Left ventricle myocardium inferior (tissue), 1 donor: Measurements from ENCODE around the gene FXR1. TPM values are rescaled to one million over a fixed set of nuclear protein-coding genes. Genes with fewer than 3 reads are reported as not detected.
"Not testable (repeated sequence)": the region's sequence is repeated elsewhere in the genome, so short reads cannot be mapped to it uniquely, and the experiment has no call there.

Source experiments
- DNase-seq: peaks from one replicate; pipeline ENCODE4 v3.0.0-alpha.2; 2020
- H3K27ac ChIP-seq: fragments of 200-600 bp; replicated peaks from 2 replicates; pipeline ENCODE4 v1.8.0; 2021
- H3K27me3 ChIP-seq: fragments of 200-600 bp; 2 replicates; pipeline ENCODE4 v1.8.0; 2021; ENCODE audit warnings: low read depth
- H3K36me3 ChIP-seq: fragments of 200-600 bp; 2 replicates; pipeline ENCODE4 v1.8.0; 2021
- H3K4me1 ChIP-seq: fragments of 200-600 bp; 2 replicates; pipeline ENCODE4 v1.8.0; 2021
- H3K4me3 ChIP-seq: fragments of 200-600 bp; 2 replicates; pipeline ENCODE4 v1.8.0; 2021; ENCODE audit warnings: mild to moderate bottlenecking, moderate library complexity
- H3K9me3 ChIP-seq: fragments of 200-600 bp; replicated peaks from 2 replicates; pipeline ENCODE4 v1.8.0; 2021
- CTCF ChIP-seq: fragments of 200-600 bp; IDR thresholded peaks from 2 replicates; pipeline ENCODE4 v1.8.0; 2021; ENCODE audit warnings: antibody characterized with exemption, mild to moderate bottlenecking, borderline replicate concordance
- intact Hi-C: fragments of 100-400 bp; cut with micrococcal nuclease; formaldehyde crosslinking; loops from one replicate; pipeline ENCODE4 v1.11.0; 2022
- total RNA-seq: library from RNA; stranded (reverse); fragmentation: NEBNext Ultra II Directional; extraction: Animal tissue kit (Norgen Biotek cat#: 25700); gene quantifications from one replicate; pipeline ENCODE4 v1.2.1, GENCODE V29; 2021
- donor health status: DM: no; HTN: yes; CAD: no; lungs with severe emphysema.

FXR1 gene
- total RNA-seq, 1 donor from 2014 or later: 276 TPM

GRCh38 chr3:180996415-180996932 lies 84.0 kb downstream of the FXR1 start:
- Histone ChIP-seq H3K27ac (no peak overlapping the region), H3K4me3 (no peak overlapping the region), H3K36me3 (no peaks in the 10 kb centered on the region), H3K9me3 (peaks cover 21% of the 10 kb centered on the region), H3K27me3 (no peaks in the 10 kb centered on the region), H3K4me1 (no peaks in the 10 kb centered on the region)
- no peak for DNase-seq
- no peak for TF ChIP-seq CTCF
- intact Hi-C loops: no loop called here

- H3K9me3 ChIP-seq: peaks cover 39% of the 10 kb centered on the region
- intact Hi-C loops, H3K4me1 ChIP-seq, H3K27ac ChIP-seq, H3K36me3 ChIP-seq, H3K27me3 ChIP-seq, DNase-seq, H3K4me3 ChIP-seq: not testable (repeated sequence)
Measured at GRCh38 chr3:181002331-181002730, 89.9 kb downstream of the FXR1 start.

- not testable (repeated sequence) for H3K36me3 ChIP-seq
Measured at GRCh38 chr3:181003469-181003868, 91.0 kb downstream of the FXR1 start.

GRCh38 chr3:181006541-181006940 lies 94.1 kb downstream of the FXR1 start:
- Histone ChIP-seq H3K27me3 (no peaks in the 10 kb centered on the region), H3K36me3 (no peaks in the 10 kb centered on the region), H3K9me3 (peaks cover 18% of the 10 kb centered on the region), H3K4me3 (no peak overlapping the region), H3K27ac (no peak overlapping the region), H3K4me1 (no peaks in the 10 kb centered on the region)
- no peak for DNase-seq
- intact Hi-C loops: no loop called here
- TF ChIP-seq CTCF: no peak

More at GRCh38 chr3:181003469-181003868, 91.0 kb downstream of the FXR1 start:
- H3K9me3 ChIP-seq: peaks cover 39% of the 10 kb centered on the region
- DNase-seq, H3K27ac ChIP-seq, H3K27me3 ChIP-seq, intact Hi-C loops, H3K4me3 ChIP-seq, H3K4me1 ChIP-seq: not testable (repeated sequence)

GRCh38 chr3:181007262-181007661 lies 94.8 kb downstream of the FXR1 start:
- H3K27ac ChIP-seq: no peak overlapping the region
- intact Hi-C loops: no loop called here
- no peak for TF ChIP-seq CTCF
- peaks cover 11% of the 10 kb centered on the region for H3K9me3 ChIP-seq
- no peaks in the 10 kb centered on the region for H3K4me1 ChIP-seq
- no peaks in the 10 kb centered on the region for H3K36me3 ChIP-seq
- H3K4me3 ChIP-seq: no peak overlapping the region
- no peak for DNase-seq
- no peaks in the 10 kb centered on the region for H3K27me3 ChIP-seq

- no peak for TF ChIP-seq CTCF
- H3K27me3 ChIP-seq: no peaks in the 10 kb centered on the region
- no peaks in the 10 kb centered on the region for H3K36me3 ChIP-seq
- H3K4me3 ChIP-seq: no peak overlapping the region
- H3K4me1 ChIP-seq: no peaks in the 10 kb centered on the region
- H3K9me3 ChIP-seq: no peaks in the 10 kb centered on the region
- no peak overlapping the region for H3K27ac ChIP-seq
- no peak for DNase-seq
- intact Hi-C loops: no loop called here
Measured at GRCh38 chr3:181008796-181009195, 96.3 kb downstream of the FXR1 start.

GRCh38 chr3:181009225-181009624 lies 96.8 kb downstream of the FXR1 start:
- intact Hi-C loops: no loop called here
- Histone ChIP-seq H3K4me3 (no peak overlapping the region), H3K36me3 (no peaks in the 10 kb centered on the region), H3K4me1 (no peaks in the 10 kb centered on the region), H3K27me3 (no peaks in the 10 kb centered on the region), H3K27ac (no peak overlapping the region), H3K9me3 (no peaks in the 10 kb centered on the region)
- no peak for TF ChIP-seq CTCF
- DNase-seq: no peak
